SK-N-SH (cell line): Measurements from ENCODE around the gene CAMKMT. TPM values are rescaled to one million over a fixed set of nuclear protein-coding genes. Genes with fewer than 3 reads are reported as not detected.
A peak's percentile ranks its signal among the peaks of the same experiment; 100 is the strongest.

Source experiments
- CTCF ChIA-PET: fragments of 300-600, 350-600 bp; formaldehyde crosslinking; extraction: SDS; loops from one replicate; lab custom pipeline; 2021; lab: Yijun Ruan, JAX
- POLR2A ChIA-PET: fragments of 350-600 bp; sonication (Branson Sonifier 250); formaldehyde crosslinking; extraction: SDS; loops from one replicate; lab custom pipeline; 2020; ENCODE audit warnings: antibody characterized with exemption, inconsistent platforms; lab: Yijun Ruan, JAX
- DNase-seq: peaks from one replicate; pipeline ENCODE4 v3.0.0; 2012
- H2AFZ ChIP-seq: fragments of 200-600 bp; sonication (generic); 2 replicates; pipeline ENCODE4 v1.8.1; 2016; ENCODE audit warnings: antibody characterized with exemption, mild to moderate bottlenecking, low read depth
- H3F3A ChIP-seq: fragments of 200-600 bp; sonication (generic); replicated peaks from 2 replicates; pipeline ENCODE3; 2016; ENCODE audit warnings: antibody characterized with exemption, mild to moderate bottlenecking; ENCODE audit not compliant: insufficient read depth
- H3K27ac ChIP-seq, 2 experiments: fragments of 200-500 bp in 1 of 2; fragments of 200-600 bp in 1 of 2; sonication (Bioruptor generic) in 1 of 2; sonication (generic), shearing (Covaris generic) in 1 of 2; 2 replicates each; pipeline versions ENCODE4 v1.5.1 to v1.6.1; 2014 to 2016; ENCODE audit warnings: low read depth in 2 of 2, inconsistent platforms in 1 of 2, low read length in 1 of 2, mild to moderate bottlenecking in 1 of 2, mixed read lengths in 1 of 2
- H3K27me3 ChIP-seq: fragments of 200-600 bp; sonication (generic), shearing (Covaris generic); 2 replicates; pipeline ENCODE4 v1.6.1; 2016; ENCODE audit warnings: mixed run types; ENCODE audit not compliant: insufficient read depth
- H3K36me3 ChIP-seq, 2 experiments: fragments of 200-500 bp in 1 of 2; fragments of 200-600 bp in 1 of 2; sonication (Bioruptor generic) in 1 of 2; sonication (generic) in 1 of 2; replicated peaks in 1 of 2; 2 replicates each; pipeline versions ENCODE3 to v1.5.1; 2014 to 2016; ENCODE audit warnings: low read length in 1 of 2, mild to moderate bottlenecking in 1 of 2; ENCODE audit not compliant: insufficient read depth in 2 of 2, control insufficient read depth in 1 of 2
- H3K4me1 ChIP-seq, 2 experiments: fragments of 200-500 bp in 1 of 2; fragments of 200-600 bp in 1 of 2; sonication (Bioruptor generic) in 1 of 2; sonication (generic), shearing (Covaris generic) in 1 of 2; 2 replicates each; pipeline versions ENCODE4 v1.5.1 to v1.6.1; 2014 to 2016; ENCODE audit warnings: low read depth in 1 of 2, low read length in 1 of 2, mixed run types in 1 of 2; ENCODE audit not compliant: insufficient read depth in 2 of 2, control insufficient read depth in 1 of 2
- H3K4me2 ChIP-seq: fragments of 200-600 bp; sonication (generic), shearing (Covaris generic); 2 replicates; pipeline ENCODE4 v1.6.1; 2017; ENCODE audit warnings: mixed run types
- H3K4me3 ChIP-seq, 2 experiments: fragments of 200-500 bp in 1 of 2; fragments of 200-600 bp in 1 of 2; sonication (Bioruptor generic) in 1 of 2; sonication (generic), shearing (Covaris generic) in 1 of 2; 2 replicates each; pipeline versions ENCODE4 v1.5.1 to v1.8.1; 2014 to 2016; ENCODE audit warnings: low read depth in 2 of 2, inconsistent platforms in 1 of 2, low read length in 1 of 2, mild to moderate bottlenecking in 1 of 2, mixed read lengths in 1 of 2, moderate library complexity in 1 of 2
- H3K79me2 ChIP-seq: fragments of 200-600 bp; sonication (generic); 2 replicates; pipeline ENCODE4 v1.8.1; 2017; ENCODE audit warnings: mild to moderate bottlenecking; ENCODE audit not compliant: insufficient read depth
- H3K9ac ChIP-seq: fragments of 200-600 bp; sonication (generic); 2 replicates; pipeline ENCODE4 v1.6.1; 2017; ENCODE audit warnings: mixed run types
- H3K9me2 ChIP-seq: fragments of 200-600 bp; sonication (generic); 2 replicates; pipeline ENCODE4 v1.6.1; 2017; ENCODE audit warnings: mixed run types
- H3K9me3 ChIP-seq: fragments of 200-600 bp; sonication (generic); 2 replicates; pipeline ENCODE4 v1.6.1; 2017; ENCODE audit warnings: mixed run types, mild to moderate bottlenecking, moderate library complexity
- H4K20me1 ChIP-seq: fragments of 200-600 bp; sonication (generic); 2 replicates; pipeline ENCODE4 v1.6.1; 2017; ENCODE audit warnings: mild to moderate bottlenecking, mixed run types; ENCODE audit not compliant: insufficient read depth
- ELF1 ChIP-seq: IDR thresholded peaks from 2 replicates; pipeline ENCODE4 v1.4.0; 2012
- EP300 ChIP-seq, 2 experiments: IDR thresholded peaks; 2 replicates each; pipeline versions ENCODE4 v1.4.0 to v1.6.1; 2012; ENCODE audit warnings: borderline replicate concordance in 1 of 2, low read depth in 1 of 2, low read length in 1 of 2
- FOSL2 ChIP-seq: IDR thresholded peaks from 2 replicates; pipeline ENCODE4 v1.4.0; 2012; ENCODE audit warnings: low read depth, mild to moderate bottlenecking, moderate library complexity, borderline replicate concordance
- FOXJ3 ChIP-seq: sonication (generic); formaldehyde crosslinking; IDR thresholded peaks from 2 replicates; pipeline ENCODE4 v1.5.1; 2020; ENCODE audit warnings: mild to moderate bottlenecking, missing genetic modification reagents
- GABPA ChIP-seq: IDR thresholded peaks from 2 replicates; pipeline ENCODE4 v1.4.0; 2012; ENCODE audit warnings: low read depth, mild to moderate bottlenecking
- GATA2 ChIP-seq: sonication (generic); formaldehyde crosslinking; IDR thresholded peaks from 2 replicates; pipeline ENCODE4 v1.5.0; 2020; ENCODE audit warnings: mild to moderate bottlenecking, missing genetic modification reagents
- IRF3 ChIP-seq: fragments of 150-350 bp; IDR thresholded peaks from 2 replicates; pipeline ENCODE4 v1.6.1; 2016; ENCODE audit warnings: mild to moderate bottlenecking, low read depth, low read length
- JUND ChIP-seq: IDR thresholded peaks from 2 replicates; pipeline ENCODE4 v1.4.0; 2012
- MAX ChIP-seq: IDR thresholded peaks from 2 replicates; pipeline ENCODE4 v1.4.0; 2012; ENCODE audit warnings: low read depth
- MEF2A ChIP-seq: IDR thresholded peaks from 2 replicates; pipeline ENCODE4 v1.4.0; 2012; ENCODE audit warnings: low read depth, borderline replicate concordance
- MXI1 ChIP-seq: IDR thresholded peaks from 2 replicates; pipeline ENCODE4 v1.6.1; 2012; ENCODE audit warnings: mild to moderate bottlenecking, low read depth, low read length, improper control_type of control experiment
- NFIC ChIP-seq: IDR thresholded peaks from 2 replicates; pipeline ENCODE4 v1.4.0; 2012; ENCODE audit warnings: borderline replicate concordance
- PBX3 ChIP-seq: IDR thresholded peaks from 2 replicates; pipeline ENCODE4; 2012
- POLR2AphosphoS5 ChIP-seq: IDR thresholded peaks from 2 replicates; pipeline ENCODE4 v1.6.1; 2012; ENCODE audit warnings: low read depth, low read length
- RCOR1 ChIP-seq: fragments of 150-350 bp; IDR thresholded peaks from 2 replicates; pipeline ENCODE4 v1.6.1; 2017; ENCODE audit warnings: antibody characterized with exemption, low read length
- SIN3A ChIP-seq: IDR thresholded peaks from 2 replicates; pipeline ENCODE4 v1.6.1; 2012; ENCODE audit warnings: low read depth, mild to moderate bottlenecking, low read length, moderate library complexity, borderline replicate concordance
- SMC3 ChIP-seq: IDR thresholded peaks from 2 replicates; pipeline ENCODE4 v1.6.1; 2012; ENCODE audit warnings: low read depth, low read length, improper control_type of control experiment
- TCF12 ChIP-seq: IDR thresholded peaks from 2 replicates; pipeline ENCODE4 v1.4.0; 2012
- TEAD4 ChIP-seq: IDR thresholded peaks from 2 replicates; pipeline ENCODE4 v1.4.0; 2012; ENCODE audit warnings: mild to moderate bottlenecking, borderline replicate concordance; ENCODE audit not compliant: insufficient read depth
- USF1 ChIP-seq: IDR thresholded peaks from 2 replicates; pipeline ENCODE4 v1.4.0; 2012; ENCODE audit warnings: low read depth, borderline replicate concordance
- YY1 ChIP-seq: IDR thresholded peaks from 2 replicates; pipeline ENCODE4 v1.4.0; 2012; ENCODE audit warnings: low read depth, mild to moderate bottlenecking
- ZBTB33 ChIP-seq: IDR thresholded peaks from 2 replicates; pipeline ENCODE4 v1.4.0; 2012; ENCODE audit warnings: low read depth, borderline replicate concordance
- WGBS: methylation state at CpG from one replicate; pipeline ENCODE4 v1.1.6; 2017; ENCODE audit warnings: low lambda C conversion rate; 5-methylcytosine and 5-hydroxymethylcytosine counted together
- polyA plus RNA-seq, 3 experiments: library from polyadenylated mRNA; depleted of rRNA; stranded (reverse); fragments of >200 nt; gene quantifications; 2 replicates each; pipeline ENCODE4 v1.2.3, GENCODE V29; 2012

Gene CAMKMT
- polyA plus RNA-seq, 1 of the 3 experiments (the other 2 are of a cell fraction) = 5.9 TPM

GRCh38 chr2:44528595-44528994 lies 166.8 kb downstream of the CAMKMT start:
- Histone ChIP-seq H3K9me2 (no peaks in the 10 kb centered on the region), H3K27me3 (no peaks in the 10 kb centered on the region), H3K4me1 (peaks cover 14 to 22% of the 10 kb centered on the region in 2 experiments; a peak in 3 of 4 replicates), H3K9me3 (no peaks in the 10 kb centered on the region; the same call in 1 of the 2 replicates), H3K9ac (0 out of 2 replicates have a peak overlapping the region, but pooled peaks have one; percentile 2), H3K27ac (peak overlapping the region; percentile 12 to 34; a peak in 2 of 4 replicates), H3K4me2 (peak overlapping the region; percentile 38), H3K4me3 (no peak overlapping the region), H2AFZ (peak overlapping the region; percentile 36; the same call in 1 of the 2 replicates), H3K36me3 (no peaks in the 10 kb centered on the region), H3F3A (peaks cover 4% of the 10 kb centered on the region), H3K79me2 (no peaks in the 10 kb centered on the region), H4K20me1 (no peaks in the 10 kb centered on the region)
- TF ChIP-seq POLR2AphosphoS5 = peak; percentile 28; the same call in 1 of the 2 replicates
- no peak for TF ChIP-seq SMC3
- TF ChIP-seq PBX3 = peak; percentile 84
- TF ChIP-seq ZBTB33 = no peak
- TF ChIP-seq FOSL2 = peak; percentile 78; the same call in 1 of the 2 replicates
- TF ChIP-seq JUND = peak; percentile 92
- TF ChIP-seq TEAD4 = peak; percentile 75; the same call in 1 of the 2 replicates
- TF ChIP-seq TCF12 = peak; percentile 83
- TF ChIP-seq NFIC = peak; percentile 87
- peak; percentile 27 to 73; a peak in 2 of 4 replicates for TF ChIP-seq EP300 (IDR thresholded peaks at IDR 0.05; ENCODE audit: borderline replicate concordance in 1 of 2, low read depth in 1 of 2, low read length in 1 of 2)
- TF ChIP-seq SIN3A = no peak
- POLR2A ChIA-PET = no interaction called here
- DNase-seq = no peak
- 59% methylated on average over 1 of the region's 1 CpG for WGBS
- CTCF ChIA-PET = interaction anchor here (1.7 to 2.1 kb wide), 3 partner anchors 15 to 427 kb away, joined by 5 to 10 read pairs (median 5); no protein-coding TSS in a partner anchor

GRCh38 chr2:44529448-44529847 lies 167.7 kb downstream of the CAMKMT start:
- H3K36me3 ChIP-seq = no peaks in the 10 kb centered on the region
- H3K4me1 ChIP-seq = peaks cover 14 to 22% of the 10 kb centered on the region in 2 experiments; a peak in 3 of 4 replicates
- H3K27ac ChIP-seq = peak overlapping the region; percentile 6 to 34; a peak in 2 of 4 replicates
- no peak for DNase-seq
- no peak overlapping the region for H3K4me3 ChIP-seq
- H3K27me3 ChIP-seq = no peaks in the 10 kb centered on the region
- H3K79me2 ChIP-seq = no peaks in the 10 kb centered on the region
- H3K9ac ChIP-seq = no peak overlapping the region
- H3K9me3 ChIP-seq = no peaks in the 10 kb centered on the region; the same call in 1 of the 2 replicates
- CTCF ChIA-PET = interaction anchor here (1.1 to 2.1 kb wide), 5 partner anchors 14 to 426 kb away, joined by 3 to 10 read pairs (median 5); no protein-coding TSS in a partner anchor
- no peaks in the 10 kb centered on the region for H3K9me2 ChIP-seq
- no peak overlapping the region for H2AFZ ChIP-seq
- H3F3A ChIP-seq = peaks cover 3% of the 10 kb centered on the region
- POLR2A ChIA-PET = no interaction called here
- no peaks in the 10 kb centered on the region for H4K20me1 ChIP-seq
- peak overlapping the region; percentile 38 for H3K4me2 ChIP-seq
- no peak for TF ChIP-seq SIN3A
- TF ChIP-seq USF1 = no peak
- TF ChIP-seq PBX3 = no peak
- TF ChIP-seq IRF3 = no peak
- TF ChIP-seq ELF1 = no peak
- TF ChIP-seq MAX = no peak
- no peak for TF ChIP-seq YY1
- no peak for TF ChIP-seq EP300 (IDR thresholded peaks at IDR 0.05; ENCODE audit: borderline replicate concordance in 1 of 2, low read depth in 1 of 2, low read length in 1 of 2)
- no peak for TF ChIP-seq GATA2 (CRISPR knock-in tag)
- no peak for TF ChIP-seq TCF12
- no peak for TF ChIP-seq GABPA
- TF ChIP-seq FOXJ3 = no peak
- no peak for TF ChIP-seq MXI1
- TF ChIP-seq SMC3 = no peak
- no peak for TF ChIP-seq MEF2A
- TF ChIP-seq RCOR1 = no peak
